Measurements from ENCODE around the gene CSTPP1. TPM values are rescaled to one million over a fixed set of nuclear protein-coding genes. Genes with fewer than 3 reads are reported as not detected.

Gene CSTPP1
- total RNA-seq, result 29.7 and 56.7 TPM in 2 replicates

GRCh38 chr11:46936138-46937110 is at the start of gene CSTPP1:
TSS of gene CSTPP1 (plus strand) at chr11:46936761. CDS start at chr11:46936806, 45 bp downstream.

GRCh38 chr11:46918083-46918787 is 18.3 kb upstream of the CSTPP1 start, which contains the start of gene LRP4:
TSS of gene LRP4 (minus strand) at chr11:46918550. CDS start at chr11:46918379, 171 bp downstream.

GRCh38 chr11:47176328-47177228 is 240.0 kb downstream of the CSTPP1 start, which contains the start of gene ARFGAP2:
TSS of gene ARFGAP2 (minus strand) at chr11:47176879. CDS start at chr11:47176853, 26 bp downstream.

GRCh38 chr11:47186076-47186699 is 249.6 kb downstream of the CSTPP1 start, which contains the start of gene PACSIN3:
TSS of gene PACSIN3 (minus strand) at chr11:47186434. CDS start at chr11:47182727, 3,707 bp downstream.

Other genes starting within 250 kb of the CSTPP1 start
- 70.7 and 109 TPM in 2 replicates for gene ARHGAP1, start 236.1 kb upstream of the CSTPP1 start, total RNA-seq
- 9.0 and 14.5 TPM in 2 replicates for gene ZNF408, start 235.7 kb upstream of the CSTPP1 start, total RNA-seq
- gene F2, start 217.5 kb upstream of the CSTPP1 start, total RNA-seq, result 0.13 TPM in 1 of 2 replicates, not detected in the other
- 26.6 and 78.7 TPM in 2 replicates for gene CKAP5, start 90.5 kb upstream of the CSTPP1 start, total RNA-seq
- 7.3 and 13.9 TPM in 2 replicates for gene LRP4, start 18.2 kb upstream of the CSTPP1 start, total RNA-seq
- 76.3 and 88.0 TPM in 2 replicates for gene ARFGAP2, start 240.1 kb downstream of the CSTPP1 start, total RNA-seq
- gene PACSIN3, start 249.7 kb downstream of the CSTPP1 start, total RNA-seq, result 30.0 and 42.7 TPM in 2 replicates

All from mesangial cell (primary cell).